ENCODE data around the gene TENM4. TPM values are rescaled to one million over a fixed set of nuclear protein-coding genes. Genes with fewer than 3 reads are reported as not detected.

TENM4 gene
- total RNA-seq, 1 experiment from 2014 or later, result 9.9 TPM

DNA sequence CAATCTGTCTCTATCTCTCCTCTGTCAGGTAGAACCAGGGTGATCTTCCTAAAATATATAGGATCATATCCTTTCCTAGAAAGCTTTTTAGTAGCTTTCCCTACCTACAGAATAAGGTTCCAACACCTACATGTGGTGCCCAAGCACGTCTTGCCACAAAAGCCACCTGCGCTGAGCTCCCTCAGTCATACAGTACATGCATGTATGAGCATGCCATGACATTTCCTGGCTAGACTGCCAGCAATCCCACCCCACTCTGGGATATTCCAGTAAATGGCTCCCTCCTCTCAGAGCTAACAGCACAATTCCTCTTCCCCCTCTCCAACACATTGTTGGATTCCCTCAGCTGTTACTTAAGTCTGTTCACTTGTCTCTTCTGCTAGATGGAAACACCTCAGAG lies 398.0 kb downstream of the TENM4 start:
- no TSS peak for BruUV-seq (replicated peaks)
- Mint-ChIP-seq H3K36me3 (ENCODE audit: insufficient read depth, unreplicated experiment) (peaks cover 7% of the 10 kb centered on the region), H3K27me3 (ENCODE audit: insufficient read depth, unreplicated experiment) (no peaks in the 10 kb centered on the region), H3K9me3 (ENCODE audit: unreplicated experiment) (no peaks in the 10 kb centered on the region), H3K27ac (ENCODE audit: low read depth, unreplicated experiment) (no peak overlapping the region), H3K4me1 (ENCODE audit: insufficient read depth, unreplicated experiment) (peaks cover 8% of the 10 kb centered on the region), H3K4me3 (ENCODE audit: unreplicated experiment) (no peak overlapping the region)
- ChIA-PET CTCF (interaction anchor here (0.8 to 1.1 kb wide), 5 partner anchors 13 to 398 kb away, joined by 3 to 5 read pairs (median 3); partner anchors contain the start of gene TENM4), POLR2A (no interaction called here)
- TF ChIP-seq, protein P1, sequence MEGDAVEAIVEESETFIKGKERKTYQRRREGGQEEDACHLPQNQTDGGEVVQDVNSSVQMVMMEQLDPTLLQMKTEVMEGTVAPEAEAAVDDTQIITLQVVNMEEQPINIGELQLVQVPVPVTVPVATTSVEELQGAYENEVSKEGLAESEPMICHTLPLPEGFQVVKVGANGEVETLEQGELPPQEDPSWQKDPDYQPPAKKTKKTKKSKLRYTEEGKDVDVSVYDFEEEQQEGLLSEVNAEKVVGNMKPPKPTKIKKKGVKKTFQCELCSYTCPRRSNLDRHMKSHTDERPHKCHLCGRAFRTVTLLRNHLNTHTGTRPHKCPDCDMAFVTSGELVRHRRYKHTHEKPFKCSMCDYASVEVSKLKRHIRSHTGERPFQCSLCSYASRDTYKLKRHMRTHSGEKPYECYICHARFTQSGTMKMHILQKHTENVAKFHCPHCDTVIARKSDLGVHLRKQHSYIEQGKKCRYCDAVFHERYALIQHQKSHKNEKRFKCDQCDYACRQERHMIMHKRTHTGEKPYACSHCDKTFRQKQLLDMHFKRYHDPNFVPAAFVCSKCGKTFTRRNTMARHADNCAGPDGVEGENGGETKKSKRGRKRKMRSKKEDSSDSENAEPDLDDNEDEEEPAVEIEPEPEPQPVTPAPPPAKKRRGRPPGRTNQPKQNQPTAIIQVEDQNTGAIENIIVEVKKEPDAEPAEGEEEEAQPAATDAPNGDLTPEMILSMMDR (IDR thresholded peaks at IDR 0.05; ENCODE audit: unreplicated experiment), result no peak
- intact Hi-C loops (cut with micrococcal nuclease), result no loop called here
- DNase-seq (ENCODE audit: unreplicated experiment), result no peak

DNA sequence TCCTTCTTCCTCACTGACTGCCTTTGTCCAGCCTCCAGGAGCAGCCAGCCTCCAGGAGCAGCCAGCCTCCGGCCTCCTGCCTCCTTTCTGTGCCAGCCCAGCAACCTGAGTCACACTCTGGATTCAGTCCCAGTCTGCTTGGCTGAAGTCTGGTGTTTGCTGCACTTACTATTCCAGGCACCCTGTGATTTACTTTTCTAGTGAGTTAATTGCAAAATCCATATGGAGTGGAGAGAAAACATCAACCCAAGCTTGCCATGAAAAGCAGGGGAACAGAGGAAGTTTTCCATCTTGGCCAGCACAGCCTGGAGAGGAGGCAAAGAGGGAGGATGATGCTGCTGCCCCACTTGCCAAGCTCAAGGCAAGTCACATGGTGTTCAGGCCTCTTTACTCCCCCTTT lies 400.5 kb downstream of the TENM4 start:
- Mint-ChIP-seq H3K27me3 (ENCODE audit: insufficient read depth, unreplicated experiment) (no peaks in the 10 kb centered on the region), H3K27ac (ENCODE audit: low read depth, unreplicated experiment) (no peak overlapping the region), H3K4me1 (ENCODE audit: insufficient read depth, unreplicated experiment) (no peaks in the 10 kb centered on the region), H3K4me3 (ENCODE audit: unreplicated experiment) (no peak overlapping the region), H3K9me3 (ENCODE audit: unreplicated experiment) (no peaks in the 10 kb centered on the region), H3K36me3 (ENCODE audit: insufficient read depth, unreplicated experiment) (peaks cover 7% of the 10 kb centered on the region)
- ChIA-PET POLR2A (interaction anchor here (0.7 kb wide), 1 partner anchor 60 kb away, joined by 3 read pairs; no protein-coding TSS in a partner anchor), CTCF (interaction anchor here (1.1 kb wide), 1 partner anchor 394 kb away, joined by 6 read pairs; no protein-coding TSS in a partner anchor)
- no TSS peak for BruUV-seq (replicated peaks)
- peak; percentile 53 for DNase-seq (ENCODE audit: unreplicated experiment)
- intact Hi-C loops (cut with micrococcal nuclease), result no loop called here
- TF ChIP-seq, protein P1 (IDR thresholded peaks at IDR 0.05; ENCODE audit: unreplicated experiment), result no peak

DNA sequence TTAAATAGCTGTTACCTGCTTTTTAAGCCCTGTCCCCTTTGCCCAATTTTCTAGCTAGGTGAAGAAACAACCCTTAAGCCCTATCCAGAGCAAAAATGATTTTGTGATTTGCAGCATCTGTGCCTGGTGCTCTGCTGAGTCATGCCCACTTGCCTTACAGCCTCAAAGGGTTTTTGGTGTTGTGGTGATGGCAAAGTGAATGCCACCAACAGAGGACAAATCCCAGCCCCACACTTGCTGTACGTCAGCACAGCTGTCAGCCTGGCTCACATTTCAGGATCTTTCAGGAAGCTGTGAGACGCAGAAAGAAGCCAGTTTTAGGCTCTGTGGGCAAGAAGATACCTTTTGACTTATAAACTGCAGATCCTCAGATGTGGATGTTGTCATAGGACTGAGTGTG lies 401.7 kb downstream of the TENM4 start:
- Mint-ChIP-seq H3K9me3 (ENCODE audit: unreplicated experiment) (no peaks in the 10 kb centered on the region), H3K36me3 (ENCODE audit: insufficient read depth, unreplicated experiment) (peaks cover 7% of the 10 kb centered on the region), H3K4me3 (ENCODE audit: unreplicated experiment) (no peak overlapping the region), H3K4me1 (ENCODE audit: insufficient read depth, unreplicated experiment) (no peaks in the 10 kb centered on the region), H3K27ac (ENCODE audit: low read depth, unreplicated experiment) (no peak overlapping the region), H3K27me3 (ENCODE audit: insufficient read depth, unreplicated experiment) (no peaks in the 10 kb centered on the region)
- intact Hi-C loops (cut with micrococcal nuclease), result no loop called here
- TF ChIP-seq, protein P1 (IDR thresholded peaks at IDR 0.05; ENCODE audit: unreplicated experiment), result no peak
- BruUV-seq (replicated peaks), result no TSS peak
- CTCF ChIA-PET, result no interaction called here
- POLR2A ChIA-PET, result no interaction called here
- DNase-seq (ENCODE audit: unreplicated experiment), result no peak

DNA sequence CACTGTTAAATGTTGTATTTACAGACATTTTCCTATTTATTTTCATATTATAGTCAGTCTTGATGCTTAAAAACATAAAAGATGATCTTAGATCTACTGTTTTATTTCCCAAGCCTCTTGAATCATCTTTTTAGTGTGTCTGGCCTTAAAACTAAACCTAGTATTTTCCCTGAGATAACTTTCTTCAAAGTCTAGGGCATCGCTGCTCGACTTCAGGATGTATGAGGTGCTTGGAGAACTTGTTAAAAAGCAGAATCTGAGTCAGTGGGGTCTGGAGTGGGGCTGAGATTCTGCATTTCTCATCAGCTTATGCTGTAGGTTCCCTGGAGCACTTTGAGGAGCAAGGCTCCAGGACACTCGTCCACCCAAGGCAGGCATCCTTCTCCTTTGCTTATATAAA lies 404.9 kb downstream of the TENM4 start:
- TF ChIP-seq, protein P1 (IDR thresholded peaks at IDR 0.05; ENCODE audit: unreplicated experiment), result no peak
- Mint-ChIP-seq H3K9me3 (ENCODE audit: unreplicated experiment) (no peaks in the 10 kb centered on the region), H3K4me1 (ENCODE audit: insufficient read depth, unreplicated experiment) (no peaks in the 10 kb centered on the region), H3K27me3 (ENCODE audit: insufficient read depth, unreplicated experiment) (no peaks in the 10 kb centered on the region), H3K4me3 (ENCODE audit: unreplicated experiment) (no peak overlapping the region), H3K36me3 (ENCODE audit: insufficient read depth, unreplicated experiment) (peaks cover 7% of the 10 kb centered on the region), H3K27ac (ENCODE audit: low read depth, unreplicated experiment) (no peak overlapping the region)
- no peak for DNase-seq (ENCODE audit: unreplicated experiment)
- BruUV-seq (replicated peaks), result no TSS peak
- ChIA-PET CTCF (interaction anchor here (1.2 kb wide), 1 partner anchor 32 kb away, joined by 4 read pairs; no protein-coding TSS in a partner anchor), POLR2A (interaction anchor here (1.2 kb wide), 1 partner anchor 57 kb away, joined by 4 read pairs; no protein-coding TSS in a partner anchor)
- intact Hi-C loops (cut with micrococcal nuclease), result no loop called here

All from MCF 10A (cell line).